NCI-H187 treated with DMSO at 0.1 percent for 48 hours (cell line): ENCODE results near the gene SLC12A6.
"Not testable (repeated sequence)": the region's sequence is repeated elsewhere in the genome, so short reads cannot be mapped to it uniquely, and the experiment has no call there.

Experiments
- DNase-seq: peaks from one replicate; lab custom pipeline; 2025; lab: John Stamatoyannopoulos, UW

The SLC12A6 gene

DNA sequence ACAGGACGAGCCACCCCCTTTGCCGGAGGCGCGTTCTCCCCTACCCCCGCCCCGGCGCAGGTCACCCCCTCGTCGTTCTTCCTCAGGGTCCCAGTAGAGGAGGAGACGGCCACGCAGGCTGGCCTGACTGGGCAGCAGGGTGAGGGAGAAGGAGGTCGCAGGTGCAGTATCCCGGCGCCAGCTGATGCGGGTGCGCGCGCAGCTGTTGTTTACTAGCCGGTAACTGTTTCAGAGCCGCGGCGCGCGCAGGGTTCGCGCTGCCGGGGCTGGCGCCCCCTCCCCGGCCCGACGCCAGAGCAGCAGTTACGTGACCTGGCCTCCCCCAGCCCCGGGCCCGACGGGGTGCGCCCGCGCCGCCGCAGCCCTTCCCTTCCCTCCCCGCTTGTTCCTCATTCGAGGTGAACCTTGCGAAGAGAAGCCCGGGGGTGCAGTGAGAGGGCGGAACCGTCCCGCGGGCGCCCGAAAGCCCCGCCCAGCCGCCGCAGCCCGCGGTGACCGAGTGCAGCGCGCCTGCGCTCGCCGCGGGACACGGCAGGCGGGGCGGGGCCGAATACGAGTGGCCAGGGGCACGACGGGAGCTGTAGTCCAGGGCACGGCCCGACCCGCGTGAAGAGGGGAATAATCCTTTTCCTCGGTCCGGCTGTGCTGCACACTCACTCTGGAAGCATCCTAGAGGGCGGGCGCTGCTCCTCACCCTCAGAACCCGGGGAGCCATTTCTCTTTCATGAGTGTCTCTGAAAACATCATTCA lies at the start of gene SLC12A6:
Gene SLC12A6, minus strand, starts transcription at position 225 of the 750 bp plus-strand sequence. CDS start 1,101 bp downstream, outside the sequence.
- no peak for DNase-seq

DNA sequence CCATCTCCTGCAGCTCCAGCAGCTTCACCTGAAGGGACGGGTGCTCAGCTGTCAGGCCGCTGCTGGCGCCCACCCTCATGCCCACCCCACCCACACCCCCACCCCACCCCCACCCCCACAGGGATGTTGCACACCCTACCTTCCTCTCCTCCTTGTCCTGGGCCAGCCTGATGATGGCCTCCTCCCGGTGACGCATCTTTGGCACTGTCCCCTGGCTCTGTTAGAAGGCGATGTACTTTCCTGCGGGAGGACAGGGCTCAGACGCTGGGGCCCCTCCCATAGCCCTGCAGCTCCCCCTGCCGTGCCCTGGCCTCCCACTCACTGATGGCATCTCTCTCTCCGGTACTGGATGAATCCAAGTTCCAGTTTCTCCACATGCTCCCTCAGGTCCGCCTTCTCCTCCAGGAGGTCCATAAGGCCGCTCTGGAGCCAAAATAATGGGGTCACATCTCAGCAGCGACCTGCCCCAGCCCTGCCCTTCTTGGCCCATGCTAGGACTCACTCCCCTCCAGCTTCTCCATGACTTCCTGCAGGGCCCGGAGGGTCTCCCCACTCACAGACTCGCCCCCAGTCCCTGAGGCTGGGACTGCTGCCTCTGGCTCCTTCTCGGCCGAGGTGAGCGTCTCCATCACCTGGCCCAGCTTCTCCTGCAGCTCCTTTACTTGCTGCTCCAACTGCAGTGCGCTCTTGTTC lies 44.4 kb upstream of the SLC12A6 start:
- not testable (repeated sequence) for DNase-seq

DNA sequence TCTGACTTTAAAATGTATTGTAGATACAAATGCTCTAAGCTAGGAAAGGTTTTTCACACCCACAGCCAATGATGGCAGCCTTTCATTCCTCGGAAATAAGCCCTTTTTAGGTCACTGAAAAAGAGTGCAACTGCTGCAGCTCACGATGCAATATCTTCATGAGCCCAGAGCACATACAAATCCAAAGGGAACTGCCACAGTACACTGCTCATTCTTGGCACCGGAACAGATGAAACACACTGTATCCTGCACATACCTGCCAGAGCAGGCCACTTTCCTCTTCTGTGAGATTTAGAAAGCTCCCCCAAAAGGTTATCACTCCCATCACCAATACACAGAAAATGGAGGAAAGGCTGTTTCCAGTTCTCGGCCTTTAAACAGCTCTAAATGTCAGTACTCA lies 42.9 kb upstream of the SLC12A6 start:
- DNase-seq: not testable (repeated sequence)

DNA sequence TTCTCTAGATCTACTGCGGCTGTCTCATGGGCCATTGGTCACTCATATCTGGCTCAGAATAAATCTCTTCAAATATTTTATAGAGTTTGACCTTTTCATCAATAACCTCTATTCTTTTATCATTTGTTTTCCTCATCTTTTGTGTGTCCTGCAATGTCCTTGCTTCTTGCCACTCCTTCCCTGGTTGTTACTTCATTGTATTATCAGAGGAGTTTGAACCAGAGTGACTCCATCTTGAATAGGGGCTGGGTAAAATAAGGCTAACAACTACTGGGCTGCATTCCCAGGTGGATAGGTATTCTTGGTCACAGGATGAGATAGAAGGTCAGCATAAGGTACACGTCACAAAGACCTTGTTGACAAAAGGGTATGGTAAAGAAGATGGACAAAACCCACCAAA lies 39.3 kb upstream of the SLC12A6 start:
- DNase-seq: no peak

DNA sequence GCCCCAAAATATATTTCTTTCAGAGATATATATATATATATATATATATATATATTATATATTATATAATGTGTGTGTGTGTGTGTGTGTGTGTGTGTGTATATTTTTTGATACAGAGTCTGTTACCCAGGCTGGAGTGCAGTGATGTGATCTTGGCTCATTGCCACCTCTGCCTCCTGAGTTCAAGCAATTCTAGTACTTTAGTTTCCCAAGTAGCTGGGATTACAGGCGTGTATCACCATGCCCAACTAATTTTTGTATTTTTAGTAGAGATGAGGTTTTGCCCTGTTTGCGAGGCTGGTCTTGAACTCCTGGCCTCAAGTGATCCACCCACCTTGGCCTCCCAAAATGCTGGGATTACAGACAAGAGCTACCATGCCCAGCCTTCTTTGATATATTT lies 38.0 kb upstream of the SLC12A6 start:
- not testable (repeated sequence) for DNase-seq

DNA sequence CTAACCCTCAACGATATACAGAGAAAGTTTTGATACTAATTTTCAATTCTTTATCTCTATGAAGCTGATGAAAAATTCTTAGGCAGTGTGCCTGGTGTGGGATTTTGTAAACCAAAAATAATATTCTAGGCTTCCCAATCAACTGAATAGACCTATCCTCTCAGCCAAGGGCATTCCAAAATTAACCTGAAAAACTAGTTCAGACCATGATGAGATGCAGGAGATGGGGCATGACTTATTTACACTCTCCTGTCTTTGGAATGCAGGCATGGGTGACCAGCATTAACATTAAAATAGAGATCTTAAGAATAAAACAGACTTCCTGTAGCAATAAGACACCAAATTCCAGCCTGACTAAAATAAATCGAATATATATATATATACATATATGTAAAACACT lies 37.2 kb upstream of the SLC12A6 start:
- no peak for DNase-seq

DNA sequence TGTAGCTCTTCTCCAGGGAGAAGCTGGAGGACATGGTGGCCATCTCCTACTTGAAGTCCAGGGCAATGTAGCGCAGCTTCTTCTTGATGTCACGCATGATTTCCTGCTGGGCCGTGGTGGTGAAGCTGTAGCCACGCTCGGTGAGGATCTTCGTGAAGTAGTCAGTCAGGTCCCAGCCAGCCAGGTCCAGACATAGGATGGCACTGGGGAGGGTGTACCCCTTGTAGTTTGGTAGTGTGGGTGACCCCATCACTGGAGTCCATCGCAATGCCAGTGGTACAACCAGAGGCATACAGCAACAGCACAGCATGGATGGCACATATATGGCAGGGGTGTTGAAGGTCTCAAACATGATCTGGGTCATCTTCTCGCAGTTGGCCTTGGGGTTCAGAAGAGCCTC lies 36.4 kb upstream of the SLC12A6 start:
- DNase-seq: no peak

DNA sequence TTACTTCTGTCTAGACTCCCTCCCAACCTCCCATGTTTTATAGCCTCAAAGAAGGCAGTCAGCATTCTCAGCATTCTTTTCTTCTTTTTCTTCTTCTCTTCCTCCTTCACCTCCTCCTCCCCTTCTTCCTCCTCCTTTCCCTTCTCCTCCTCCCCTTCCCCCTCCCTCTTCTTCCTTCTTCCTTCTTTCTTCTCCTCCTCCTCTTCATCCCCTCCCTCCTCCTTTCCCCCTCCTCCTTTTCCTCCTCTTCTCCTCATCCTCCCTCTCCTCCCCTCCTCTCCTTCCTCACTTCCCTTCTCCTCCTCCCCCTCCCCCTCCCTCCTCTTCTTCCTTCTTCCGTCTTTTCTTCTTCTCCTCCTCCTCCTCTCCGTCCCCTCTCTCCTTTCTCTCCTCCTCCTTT lies 33.1 kb upstream of the SLC12A6 start:
- no peak for DNase-seq

DNA sequence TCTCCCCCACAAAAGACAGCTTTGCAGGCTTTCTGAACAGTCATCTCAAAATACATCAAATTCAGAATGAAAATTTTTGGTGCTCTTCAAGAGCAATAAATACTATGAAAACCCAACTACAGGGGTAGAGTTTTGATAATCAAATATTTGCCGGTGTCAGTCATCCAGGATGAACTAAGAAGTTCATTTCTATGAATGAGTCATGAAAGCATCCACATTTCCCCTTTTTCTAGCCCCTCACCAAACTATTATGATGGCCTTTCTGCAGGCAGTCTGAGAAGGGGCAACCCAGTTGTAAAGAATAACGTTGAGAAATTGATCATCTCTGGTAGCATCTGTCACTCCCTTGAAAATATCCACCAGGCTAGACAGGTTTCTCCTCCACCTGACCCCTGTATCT lies 32.5 kb upstream of the SLC12A6 start:
- no peak for DNase-seq

DNA sequence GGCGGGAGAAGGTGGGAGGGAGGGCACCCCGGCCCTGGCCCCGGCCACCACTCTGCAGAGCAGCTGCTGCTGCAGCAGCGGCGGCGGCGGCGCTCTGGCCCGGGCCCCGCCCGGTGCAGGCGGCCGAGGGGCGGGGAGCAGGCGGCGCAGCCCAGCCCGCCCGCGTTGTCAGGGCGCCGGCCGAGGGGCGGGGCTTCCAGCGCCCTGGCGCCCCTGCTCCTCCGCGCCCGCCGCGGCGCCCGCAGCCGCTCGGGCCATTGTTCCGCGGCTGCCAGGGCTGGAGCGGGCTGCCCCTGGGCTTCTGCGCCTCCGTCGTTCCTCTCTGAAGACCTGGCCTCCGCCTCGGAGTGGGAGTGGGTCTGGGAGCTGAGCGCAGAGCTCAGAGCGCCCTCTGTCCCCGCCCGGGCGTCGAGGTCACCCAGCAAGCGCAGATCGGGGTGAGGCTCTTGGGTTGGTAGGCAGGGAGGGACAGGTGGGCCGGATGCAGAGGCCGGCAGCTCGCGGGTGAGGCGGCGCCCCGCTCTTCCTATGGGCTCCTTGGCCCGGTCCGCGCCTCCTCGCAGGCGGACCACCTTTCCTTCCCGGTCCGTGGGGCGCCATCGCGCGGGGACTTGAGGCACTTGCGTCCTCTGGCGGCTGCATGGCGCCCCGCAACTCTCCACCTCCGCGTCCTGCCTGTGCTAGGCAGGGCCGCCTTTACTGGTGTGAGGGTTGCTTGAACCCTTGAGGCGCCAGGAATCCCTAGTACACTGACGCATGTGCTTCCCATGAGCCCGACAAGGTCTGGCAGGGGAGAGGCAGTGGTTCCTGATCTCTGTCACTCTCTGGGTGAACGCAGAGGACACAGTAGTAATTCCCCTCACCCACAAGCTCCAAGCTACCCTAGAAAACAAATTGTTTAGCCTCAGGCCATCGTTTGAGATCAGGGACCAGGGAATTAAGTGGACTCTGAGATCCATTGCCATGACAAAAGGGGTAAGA lies 29.8 kb upstream of the SLC12A6 start, which contains the start of gene LPCAT4:
Gene LPCAT4, minus strand, starts transcription at position 96 of the 981 bp plus-strand sequence. CDS start 96 bp downstream, outside the sequence.
- DNase-seq: no peak

DNA sequence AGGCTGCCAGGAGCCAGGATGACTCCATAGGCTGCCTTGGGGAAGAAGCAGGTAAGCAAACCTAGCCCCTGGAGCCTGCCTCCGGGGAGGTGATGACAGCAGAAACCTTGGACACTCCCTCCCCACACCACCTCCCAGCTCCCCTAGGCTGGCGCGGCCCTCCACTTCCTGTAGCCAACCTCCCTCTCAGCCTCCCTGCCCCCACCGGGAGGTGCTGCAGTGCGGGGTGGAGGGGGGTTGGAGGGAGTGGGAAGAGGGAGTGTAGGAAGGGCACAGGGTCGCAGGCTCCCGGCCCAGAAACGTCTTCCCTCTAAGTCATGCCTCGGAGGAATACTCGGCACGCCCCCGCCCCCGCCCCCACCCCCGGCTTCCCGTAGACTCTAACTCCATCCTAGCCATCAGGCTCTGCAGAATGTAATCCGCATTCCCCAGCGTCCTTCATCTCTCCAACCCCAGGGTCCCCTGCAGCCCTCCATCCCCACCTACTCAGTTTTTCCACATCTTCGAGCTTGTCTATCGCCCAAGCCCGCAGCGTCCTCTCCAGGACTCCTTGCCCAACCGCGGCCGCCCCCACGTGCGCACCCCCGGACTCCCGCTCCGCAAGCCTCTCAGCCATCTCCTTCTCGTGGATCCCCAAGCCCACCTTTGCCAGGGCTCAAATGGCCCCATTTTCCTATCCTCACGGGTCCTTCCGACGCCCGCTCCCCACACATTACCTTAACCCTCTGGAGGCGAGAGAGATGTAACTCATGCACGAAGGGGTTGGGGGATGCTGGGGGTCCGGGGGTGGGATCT lies 28.9 kb upstream of the SLC12A6 start:
- no peak for DNase-seq

DNA sequence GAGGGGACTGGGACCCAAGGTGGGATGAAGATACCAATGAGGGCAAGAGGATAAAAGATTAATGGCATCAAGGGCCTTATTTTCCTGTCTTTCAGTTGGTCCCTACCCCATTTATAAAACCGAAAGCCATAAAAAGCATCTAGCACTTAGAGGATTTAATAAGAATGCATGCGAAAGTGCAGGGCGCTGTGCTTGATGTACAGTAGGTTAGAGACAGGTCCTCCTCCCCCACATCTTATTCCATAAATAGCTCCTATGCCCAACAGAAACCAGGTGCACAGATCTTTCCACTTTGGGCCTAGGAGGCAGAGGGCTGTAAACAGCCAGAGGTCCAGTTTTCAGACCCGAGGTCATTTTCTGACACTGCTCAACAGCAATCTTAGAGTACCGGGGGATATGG lies 28.3 kb upstream of the SLC12A6 start:
- no peak for DNase-seq

DNA sequence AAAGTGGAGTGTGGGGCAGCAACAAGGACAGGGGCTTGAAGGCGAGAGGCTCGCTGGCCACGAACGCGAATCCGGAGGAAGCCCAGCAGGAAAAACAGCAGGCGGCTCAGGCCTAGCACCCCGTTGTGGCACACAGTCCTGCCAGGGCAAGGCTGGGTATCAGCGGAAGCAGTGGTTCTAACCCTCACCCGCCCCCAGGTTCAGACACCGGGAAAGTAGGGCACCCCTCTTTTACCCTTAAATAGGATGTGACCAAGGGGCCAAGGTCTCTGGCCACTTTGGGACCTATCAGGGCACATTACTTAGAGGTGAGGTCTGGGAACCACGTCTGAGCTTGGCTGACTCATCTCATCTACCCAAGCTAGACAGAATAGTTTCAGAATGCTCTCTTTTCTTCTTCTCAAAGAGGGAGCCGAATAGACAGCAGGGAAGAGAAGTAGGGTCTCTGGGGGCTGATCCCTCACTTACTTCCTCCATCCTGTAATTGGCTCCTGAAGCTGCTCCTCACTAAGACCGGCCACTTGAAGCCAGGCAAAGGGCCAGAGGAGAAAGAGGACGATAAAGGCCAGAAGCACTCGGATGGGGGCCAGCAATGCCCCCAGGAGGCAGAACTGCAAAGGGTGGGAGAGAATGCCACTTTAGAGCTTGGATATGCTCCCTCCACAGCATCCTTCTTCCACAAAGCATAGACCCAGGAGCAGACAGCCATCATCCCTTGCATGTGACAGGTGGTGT lies 27.7 kb upstream of the SLC12A6 start:
- no peak for DNase-seq

DNA sequence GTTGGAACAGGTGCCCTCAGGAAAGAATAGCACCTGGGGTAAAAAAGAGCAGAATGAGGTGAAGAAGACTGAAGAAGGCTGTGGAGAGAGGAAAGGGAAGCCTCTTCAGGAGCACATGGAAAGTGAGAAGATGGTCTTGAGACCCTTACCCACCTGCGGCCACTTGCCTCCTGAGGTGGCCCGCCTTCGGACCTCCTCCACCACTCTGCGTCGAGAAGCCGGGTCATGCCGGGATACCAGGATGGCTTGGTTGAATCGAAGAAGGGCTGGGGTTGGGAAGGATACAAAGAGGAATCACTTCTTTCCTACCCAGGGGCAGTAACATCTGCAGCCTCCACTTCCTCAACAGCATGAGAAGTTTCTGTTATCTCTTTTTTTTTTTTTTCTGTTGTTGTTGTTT lies 26.5 kb upstream of the SLC12A6 start:
- DNase-seq: no peak

DNA sequence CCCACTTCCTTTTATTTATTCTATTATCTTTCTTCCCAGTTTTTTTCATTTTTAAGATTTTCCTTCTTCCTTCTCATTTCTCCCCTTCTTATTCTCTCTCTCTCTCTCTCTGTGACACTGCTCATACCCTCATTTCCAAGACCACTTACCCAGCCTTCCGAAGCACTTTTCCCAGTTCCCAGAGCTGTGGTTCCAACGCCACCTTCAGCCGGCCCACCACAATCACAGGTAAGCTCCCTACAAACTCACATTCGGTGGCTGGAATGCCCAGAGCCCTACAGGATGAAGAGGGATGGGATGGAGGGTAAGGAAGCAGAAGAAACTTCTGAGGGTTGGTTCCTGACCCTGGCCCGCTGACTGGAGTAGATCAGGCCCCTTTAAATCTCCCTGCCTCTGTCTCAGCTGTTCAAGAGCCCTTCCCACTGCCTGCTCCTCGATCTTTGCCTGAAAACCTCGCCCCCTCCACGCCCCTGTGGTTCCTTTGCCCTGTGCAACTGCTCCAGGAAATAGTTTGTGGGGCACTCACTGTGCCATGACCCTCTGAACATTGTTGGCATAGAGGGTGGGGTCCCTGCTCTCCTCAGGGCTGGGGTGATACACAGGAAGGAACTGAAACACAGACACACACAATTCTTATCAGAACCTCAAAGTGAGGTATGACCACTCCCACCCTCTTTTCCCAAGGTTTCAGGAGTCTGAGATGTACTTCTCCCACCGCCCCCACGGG lies 24.6 kb upstream of the SLC12A6 start:
- DNase-seq: no peak

DNA sequence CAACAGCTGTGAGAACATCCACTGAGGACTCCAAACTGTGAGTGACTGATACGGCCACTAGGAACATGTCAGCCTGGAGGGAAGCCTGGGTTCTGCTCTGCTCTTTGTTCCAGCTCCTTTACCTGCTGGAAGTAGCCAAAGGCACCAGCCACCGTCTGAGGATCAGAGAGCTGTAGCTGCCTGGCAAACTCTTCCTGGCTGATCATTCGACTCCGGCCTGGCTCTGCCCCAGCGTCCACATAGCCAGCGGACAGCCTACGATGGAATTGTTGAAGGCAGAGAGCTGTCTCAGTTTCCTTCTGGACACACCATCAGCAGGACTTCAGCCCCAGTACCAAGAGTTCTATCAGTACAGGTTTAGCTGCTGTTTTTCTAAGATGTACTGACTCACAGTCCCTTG lies 23.7 kb upstream of the SLC12A6 start:
- DNase-seq: no peak

DNA sequence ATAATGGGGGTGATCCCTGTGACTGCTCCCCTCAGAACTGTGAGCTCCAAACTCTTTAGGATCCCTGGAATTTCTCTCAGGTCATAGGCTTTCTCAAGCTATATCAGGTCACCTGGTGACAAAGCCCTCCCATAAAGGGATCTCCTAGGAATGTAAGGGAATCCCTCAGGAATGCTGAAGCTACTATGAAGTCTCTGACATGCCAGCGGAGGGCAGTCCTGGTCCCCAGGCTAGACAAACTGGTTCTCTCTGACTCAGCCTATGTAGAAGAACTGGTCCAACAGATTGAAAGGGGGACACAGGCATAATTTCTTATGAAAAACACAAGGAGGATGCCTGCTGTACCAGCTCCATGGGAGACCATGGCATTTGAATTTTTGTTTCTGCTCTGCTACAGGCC lies 22.7 kb upstream of the SLC12A6 start:
- no peak for DNase-seq

DNA sequence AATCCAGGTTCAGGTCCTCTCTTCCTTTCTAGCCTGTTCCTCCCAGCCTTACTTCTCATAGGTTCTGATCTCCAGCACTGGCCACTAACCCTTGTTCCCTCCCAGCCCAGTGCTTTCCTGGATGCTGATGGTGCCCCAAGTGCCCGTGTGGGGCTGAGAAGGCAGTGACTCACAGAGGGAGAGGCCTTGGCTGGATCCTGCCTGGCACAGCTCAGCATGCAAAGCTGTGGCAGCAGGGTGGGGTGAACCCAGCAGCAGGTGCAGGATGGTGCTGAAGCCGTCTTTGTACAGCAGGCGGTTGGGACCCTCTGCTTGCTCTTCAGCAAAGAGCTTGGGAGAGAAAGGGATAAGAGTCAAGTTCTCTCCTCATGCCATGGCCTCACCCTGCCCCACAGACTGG lies 21.8 kb upstream of the SLC12A6 start:
- no peak for DNase-seq

DNA sequence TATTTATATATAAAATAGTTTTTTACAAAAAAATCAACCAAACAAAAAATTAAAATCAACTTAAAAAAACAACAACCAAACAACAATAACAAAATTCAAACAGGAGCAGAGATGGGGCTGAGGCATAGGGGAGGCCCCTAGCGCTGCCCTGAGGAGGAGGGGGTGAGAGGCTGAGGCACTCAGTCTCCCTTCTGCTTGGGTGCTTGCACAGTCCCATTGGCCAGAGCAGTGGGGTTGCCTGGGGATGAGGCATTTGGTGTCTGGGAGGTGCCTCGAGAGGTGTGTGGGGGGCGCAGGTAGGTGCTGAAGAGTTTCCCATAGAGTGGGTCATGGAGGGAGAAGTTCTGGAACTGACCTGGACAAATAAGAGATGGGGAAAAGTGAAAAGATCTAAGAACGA lies 21.4 kb upstream of the SLC12A6 start:
- DNase-seq: no peak

DNA sequence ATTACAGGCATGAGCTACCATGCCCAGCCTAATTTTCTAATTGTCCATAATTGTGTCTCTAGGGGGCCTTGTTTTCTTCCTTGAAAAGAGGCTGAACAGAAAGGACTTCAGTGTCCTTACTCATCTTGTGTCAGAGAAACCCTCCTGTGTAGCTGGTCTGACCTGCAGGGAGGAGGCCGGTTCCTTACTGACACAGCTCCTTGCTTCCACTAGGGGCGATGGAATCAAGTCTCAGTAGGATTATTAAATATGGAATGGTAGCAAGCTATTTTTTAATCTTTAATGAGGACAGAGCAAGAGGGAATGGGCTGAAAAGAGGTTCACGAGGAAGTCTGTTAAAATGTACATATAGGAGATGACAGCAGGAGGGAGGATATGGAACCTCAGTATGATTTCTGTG lies 20.8 kb upstream of the SLC12A6 start:
- no peak for DNase-seq
